ENCODE data around the gene AMY2A. TPM values are rescaled to one million over a fixed set of nuclear protein-coding genes. Genes with fewer than 3 reads are reported as not detected.
"Not testable (repeated sequence)": the region's sequence is repeated elsewhere in the genome, so short reads cannot be mapped to it uniquely, and the experiment has no call there.

The AMY2A gene
- total RNA-seq, 2 experiments from 2014 or later: not detected

DNA sequence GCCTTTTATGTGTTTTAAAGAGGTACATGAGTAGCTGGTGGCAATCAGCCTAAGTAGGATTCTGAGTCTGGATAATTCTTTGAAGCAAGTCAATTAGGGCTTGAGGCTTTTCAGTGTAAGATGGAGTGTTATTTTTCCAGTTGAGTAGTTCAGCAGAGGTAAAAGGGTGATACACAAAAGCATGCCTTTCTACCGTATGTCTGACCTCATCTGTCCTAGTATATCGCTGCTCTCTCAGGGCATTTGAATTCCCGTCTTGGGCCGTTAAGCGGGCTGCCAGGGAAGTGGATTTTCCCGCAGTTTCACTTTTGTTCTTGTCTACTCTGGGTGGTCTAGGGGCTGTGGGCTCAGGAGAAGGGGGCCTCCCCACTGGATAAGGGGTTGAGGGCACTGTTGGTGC lies 36.9 kb downstream of the AMY2A start:
- H3K4me1 Mint-ChIP-seq; H3K36me3 Mint-ChIP-seq (ENCODE audit: low read depth); H3K27me3 Mint-ChIP-seq; H3K9me3 Mint-ChIP-seq; CTCF ChIA-PET; H3K4me3 Mint-ChIP-seq; H3K27ac Mint-ChIP-seq; DNase-seq; POLR2A ChIA-PET: not testable (repeated sequence)

DNA sequence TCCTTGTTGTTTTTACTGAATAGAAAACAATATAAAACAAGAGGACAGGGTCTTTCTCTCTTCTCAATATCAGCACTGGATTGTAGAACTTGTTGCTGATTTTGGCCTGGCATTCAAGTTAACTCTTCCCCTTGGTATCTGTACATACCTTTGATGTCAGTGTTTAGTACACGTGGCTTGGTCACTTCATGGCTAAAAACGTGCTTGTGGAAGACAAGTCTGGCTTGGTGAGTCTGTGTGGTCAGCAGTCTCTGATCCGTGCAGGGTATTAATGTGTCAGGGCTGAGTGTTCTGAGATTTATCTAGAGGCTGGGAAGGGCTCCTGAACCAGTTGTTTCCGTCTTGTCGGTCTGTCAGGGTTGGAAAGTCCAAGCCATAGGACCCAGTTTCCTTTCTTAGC lies 38.2 kb downstream of the AMY2A start, which contains the start of gene AMY1A:
Gene AMY1A (plus strand): TSS at position 301 of the 400 bp plus-strand sequence. CDS start 571 bp downstream, outside the sequence.
- H3K9me3 Mint-ChIP-seq; CTCF ChIA-PET; H3K4me3 Mint-ChIP-seq; H3K27ac Mint-ChIP-seq; H3K27me3 Mint-ChIP-seq; DNase-seq; POLR2A ChIA-PET; H3K36me3 Mint-ChIP-seq (ENCODE audit: low read depth); H3K4me1 Mint-ChIP-seq: not testable (repeated sequence)

Other genes starting within 250 kb of the AMY2A start
- gene RNPC3, start 91.7 kb upstream of the AMY2A start, total RNA-seq: 10 to 100 TPM; 22.3 to 22.5 TPM
- gene AMY2B, start 45.8 kb upstream of the AMY2A start, total RNA-seq: 1 to 10 TPM; 6.7 to 8.6 TPM
- not detected for gene AMY1A, start 38.3 kb downstream of the AMY2A start, total RNA-seq
- not detected for gene AMY1B, start 78.8 kb downstream of the AMY2A start, total RNA-seq
- gene AMY1C, start 132.5 kb downstream of the AMY2A start, total RNA-seq: not detected

Measured in activated CD4-positive, alpha-beta memory T cell treated with anti-CD3 and anti-CD28 coated beads, Interleukin-2, amount 10 ng/mL, durations not matched to agents 7 days and 5 days (primary cell).